Brain microvascular endothelial cell (primary cell): Measurements from ENCODE around the gene MPZL1.
A peak's percentile ranks its signal among the peaks of the same experiment; 100 is the strongest.
"Not testable (repeated sequence)": the region's sequence is repeated elsewhere in the genome, so short reads cannot be mapped to it uniquely, and the experiment has no call there.

ENCODE experiments used
- DNase-seq: peaks from one replicate; pipeline ENCODE4 v3.0.0-alpha.2; 2020
- H3K27ac ChIP-seq: fragments of 250-450 bp; sonication (Bioruptor Pico); 2 replicates; pipeline ENCODE4 v1.5.1; 2020; ENCODE audit warnings: mild to moderate bottlenecking, moderate library complexity
- H3K27me3 ChIP-seq: fragments of 250-450 bp; sonication (Bioruptor Pico); replicated peaks from 2 replicates; pipeline ENCODE4 v1.5.1; 2020; ENCODE audit warnings: mild to moderate bottlenecking
- H3K36me3 ChIP-seq: fragments of 250-450 bp; sonication (Bioruptor Pico); replicated peaks from 2 replicates; pipeline ENCODE4 v1.5.1; 2020; ENCODE audit warnings: mild to moderate bottlenecking
- H3K4me3 ChIP-seq: 2 replicates; pipeline ENCODE4 v1.5.1; 2011; ENCODE audit warnings: low read depth, mild to moderate bottlenecking, control low read depth, low read length, moderate library complexity
- CTCF ChIP-seq: IDR thresholded peaks from 2 replicates; pipeline ENCODE4 v1.5.1; 2011; ENCODE audit warnings: low read depth, mild to moderate bottlenecking, moderate library complexity, low read length, control low read depth, inconsistent platforms; ENCODE audit errors: missing control alignments
- in situ Hi-C: cut with HindIII; loops from 2 replicates; pipeline ENCODE4 v1.10.0; 2017; ENCODE audit warnings: low sequenced_read_pairs, low pct_ligation_motif_present

MPZL1 gene

GRCh38 chr1:167715157-167715999 is 6.4 kb upstream of the MPZL1 start:
- TF ChIP-seq CTCF = peak; percentile 88
- DNase-seq = peak; percentile 81
- Histone ChIP-seq H3K27me3 (no peaks in the 10 kb centered on the region), H3K4me3 (peak overlapping the region; percentile 95), H3K36me3 (no peaks in the 10 kb centered on the region), H3K27ac (peak overlapping the region; percentile 81)
- in situ Hi-C loops = no loop called here

- peak overlapping the region; percentile 35 for H3K27ac ChIP-seq
- in situ Hi-C loops = no loop called here
- peak overlapping the region; percentile 95 for H3K4me3 ChIP-seq
- DNase-seq = no peak
- no peak for TF ChIP-seq CTCF
- H3K36me3 ChIP-seq = no peaks in the 10 kb centered on the region
- no peaks in the 10 kb centered on the region for H3K27me3 ChIP-seq
These were observed 5.8 kb upstream of the MPZL1 start for GRCh38 chr1:167716000-167716271.

- in situ Hi-C loops = no loop called here
- peaks cover 4% of the 10 kb centered on the region for H3K36me3 ChIP-seq
- no peak for TF ChIP-seq CTCF
- H3K27me3 ChIP-seq = no peaks in the 10 kb centered on the region
- H3K27ac ChIP-seq = no peak overlapping the region
- no peak overlapping the region for H3K4me3 ChIP-seq
- no peak for DNase-seq
These were observed 4.4 kb upstream of the MPZL1 start for GRCh38 chr1:167717351-167717750.

- Histone ChIP-seq H3K36me3 (peaks cover 4% of the 10 kb centered on the region), H3K4me3 (no peak overlapping the region), H3K27me3 (no peaks in the 10 kb centered on the region), H3K27ac (no peak overlapping the region)
- no peak for DNase-seq
- TF ChIP-seq CTCF = no peak
- in situ Hi-C loops = no loop called here
These were observed 2.7 kb upstream of the MPZL1 start for GRCh38 chr1:167718914-167719691.

GRCh38 chr1:167719715-167720421 is 1.9 kb upstream of the MPZL1 start:
- H3K4me3 ChIP-seq, in situ Hi-C loops, DNase-seq, H3K36me3 ChIP-seq, H3K27me3 ChIP-seq, H3K27ac ChIP-seq: not testable (repeated sequence)
